Astrocyte of the cerebellum (primary cell): ENCODE data around the gene QSOX1.
"Not testable (repeated sequence)": the region's sequence is repeated elsewhere in the genome, so short reads cannot be mapped to it uniquely, and the experiment has no call there.

ENCODE experiments used
- DNase-seq: peaks from one replicate; pipeline ENCODE4 v3.0.0-alpha.2; 2011; ENCODE audit warnings: low read depth
- H3K4me3 ChIP-seq: 2 replicates; pipeline ENCODE4 v1.5.1; 2011; ENCODE audit warnings: mild to moderate bottlenecking, low read depth, low read length, moderate library complexity
- CTCF ChIP-seq: IDR thresholded peaks from 2 replicates; pipeline ENCODE4 v1.5.1; 2012; ENCODE audit warnings: low read length, low read depth, moderate library complexity, mild to moderate bottlenecking; ENCODE audit errors: missing control alignments
- in situ Hi-C: cut with HindIII; loops from 2 replicates; pipeline ENCODE4 v1.10.0; 2017; ENCODE audit warnings: low sequenced_read_pairs

QSOX1 gene

DNA sequence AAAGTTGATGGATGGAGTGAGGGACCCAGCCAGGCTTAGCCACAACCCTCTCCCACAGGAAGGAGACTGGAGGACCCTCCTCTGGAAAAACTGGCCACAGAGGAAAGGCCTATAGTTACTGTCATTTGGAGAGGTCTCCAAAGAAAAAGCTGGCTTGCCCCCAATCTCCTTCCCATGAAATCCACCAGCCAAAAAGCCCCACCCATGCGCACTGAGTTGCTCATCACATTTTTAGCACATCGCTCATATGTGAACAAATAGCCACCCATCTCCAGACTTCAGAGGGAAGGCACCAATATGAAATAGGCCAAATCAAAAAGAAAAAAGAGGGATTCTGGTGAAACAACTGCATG, 36.9 kb upstream of the QSOX1 start:
- in situ Hi-C loops = no loop called here
- TF ChIP-seq CTCF = no peak

DNA sequence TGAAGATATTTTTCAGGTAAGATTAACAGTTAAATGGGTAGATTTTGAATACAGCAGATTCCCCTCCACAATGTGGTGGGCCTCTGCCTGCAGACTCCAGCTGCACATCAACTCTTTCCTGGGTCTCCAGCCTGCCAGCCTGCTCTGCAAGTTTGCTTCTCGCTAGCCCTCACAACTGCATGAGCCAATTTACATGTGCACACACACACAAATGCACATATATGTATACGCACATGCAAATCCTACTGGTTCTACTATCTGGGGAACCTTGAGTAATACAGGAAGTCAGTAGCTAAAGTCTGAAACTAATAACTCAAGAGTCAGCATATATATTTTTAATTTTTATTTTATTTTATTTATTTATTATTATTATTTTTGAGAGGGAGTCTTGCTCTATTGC, 34.8 kb upstream of the QSOX1 start:
- no peak for TF ChIP-seq CTCF
- in situ Hi-C loops = no loop called here
- DNase-seq = no peak
- no peak overlapping the region for H3K4me3 ChIP-seq

More for the DNA sequence above, 36.9 kb upstream of the QSOX1 start:
- no peak for DNase-seq
- H3K4me3 ChIP-seq = no peak overlapping the region

- H3K4me3 ChIP-seq = no peak overlapping the region
- no peak for TF ChIP-seq CTCF
- DNase-seq = no peak
- in situ Hi-C loops = no loop called here
Measured at GRCh38 chr1:180123463-180123936, 31.2 kb upstream of the QSOX1 start.

DNA sequence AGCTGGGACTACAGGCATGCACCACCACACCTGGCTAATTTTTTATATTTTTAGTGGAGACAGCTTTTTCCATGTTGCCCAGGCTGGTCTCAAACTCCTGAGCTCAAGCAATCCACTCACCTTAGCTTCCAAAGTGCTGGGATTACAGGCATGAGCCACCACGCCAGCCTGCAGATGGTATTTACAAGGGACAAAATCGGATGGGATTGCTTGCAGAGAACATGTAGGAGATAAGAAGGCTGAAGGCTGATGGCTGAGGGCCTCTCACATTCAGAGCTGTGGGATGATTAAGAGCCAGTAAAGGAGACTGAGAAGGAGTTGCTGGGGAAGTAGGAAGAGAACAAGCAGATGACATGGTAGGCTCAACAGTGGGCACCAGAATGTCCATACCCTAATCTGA, 24.0 kb upstream of the QSOX1 start:
- in situ Hi-C loops = no loop called here
- no peak overlapping the region for H3K4me3 ChIP-seq
- TF ChIP-seq CTCF = no peak
- DNase-seq = no peak

DNA sequence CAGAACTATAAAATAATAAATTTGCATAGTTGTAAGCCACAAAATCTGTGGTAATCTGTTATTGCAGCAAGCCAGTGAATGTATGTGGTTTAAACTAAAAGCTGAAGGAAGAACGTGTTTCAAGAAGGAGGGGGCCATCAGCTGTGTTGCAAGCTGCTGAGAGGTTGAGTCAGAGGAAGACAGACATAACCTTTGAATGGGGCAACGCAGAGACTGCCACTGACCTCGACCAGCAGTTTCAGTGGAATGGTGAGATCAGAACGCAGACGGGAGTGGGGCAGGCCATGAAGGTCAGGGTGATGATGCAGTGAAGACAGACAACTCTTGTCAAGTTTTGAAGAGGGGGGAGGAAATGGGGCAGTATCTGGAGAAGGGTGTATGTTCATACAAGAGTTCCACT, 23.2 kb upstream of the QSOX1 start:
- TF ChIP-seq CTCF = no peak
- in situ Hi-C loops = no loop called here
- H3K4me3 ChIP-seq = no peak overlapping the region
- DNase-seq = no peak

DNA sequence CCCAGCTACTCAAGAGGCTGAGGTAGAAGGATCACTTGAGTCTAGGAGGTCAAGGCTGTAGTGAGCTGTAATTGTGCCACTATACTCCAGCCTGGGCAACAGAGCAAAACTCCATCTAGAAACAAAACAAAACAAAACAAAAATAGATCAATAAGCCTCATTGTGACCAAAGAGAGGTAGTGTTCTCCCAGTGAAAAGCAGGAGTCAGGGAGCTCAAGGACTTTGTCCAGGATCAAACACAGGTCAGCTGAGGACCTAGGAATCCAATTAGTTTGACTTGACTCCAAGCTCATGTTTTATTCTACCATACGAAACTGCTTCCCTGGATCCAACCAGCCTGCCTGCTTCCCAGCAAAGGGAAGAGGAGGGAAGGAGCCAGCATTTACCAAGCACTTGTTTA, 21.5 kb upstream of the QSOX1 start:
- H3K4me3 ChIP-seq = no peak overlapping the region
- DNase-seq = no peak
- in situ Hi-C loops = no loop called here
- TF ChIP-seq CTCF = no peak

DNA sequence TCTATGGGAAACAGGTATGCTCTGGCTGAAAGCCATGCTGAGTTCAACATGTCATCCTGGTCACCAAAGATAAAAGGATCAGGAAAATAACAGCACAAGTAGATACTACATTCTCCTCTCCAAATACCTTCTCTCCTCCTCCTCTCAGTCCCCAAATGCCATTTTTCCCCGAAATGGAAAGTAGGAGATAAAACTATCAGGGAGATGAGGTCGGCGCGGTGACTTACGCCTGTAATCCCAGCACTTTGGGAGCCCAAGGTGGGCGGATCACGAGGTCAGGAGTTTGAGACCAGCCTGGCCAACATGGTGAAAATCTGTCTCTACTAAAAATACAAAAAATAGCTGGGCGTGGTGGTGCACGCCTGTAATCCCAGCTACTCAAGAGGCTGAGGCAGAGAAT, 21.0 kb upstream of the QSOX1 start:
- in situ Hi-C loops, DNase-seq, H3K4me3 ChIP-seq: not testable (repeated sequence)
